ENCODE data around the gene LHFPL2.

DNA sequence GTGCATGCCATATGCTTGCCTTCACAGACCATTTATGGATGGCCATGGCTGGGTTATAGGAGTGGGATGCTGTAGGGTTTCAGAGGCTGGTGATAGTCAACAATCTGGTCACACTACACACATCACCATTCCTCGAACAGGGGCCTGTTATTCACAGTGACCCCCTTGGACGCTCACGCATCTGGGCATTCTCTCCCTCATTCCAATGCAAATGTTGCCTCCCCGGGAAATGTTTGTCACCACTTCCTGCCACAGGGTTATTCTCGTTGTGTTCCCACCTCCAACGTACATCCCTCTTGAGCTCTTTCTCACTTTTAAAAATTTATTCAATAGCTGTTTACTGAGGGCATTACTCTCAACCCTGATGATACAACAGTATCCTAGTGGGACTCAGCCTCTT lies 152.8 kb downstream of the LHFPL2 start:
- TF ChIP-seq, protein P1, sequence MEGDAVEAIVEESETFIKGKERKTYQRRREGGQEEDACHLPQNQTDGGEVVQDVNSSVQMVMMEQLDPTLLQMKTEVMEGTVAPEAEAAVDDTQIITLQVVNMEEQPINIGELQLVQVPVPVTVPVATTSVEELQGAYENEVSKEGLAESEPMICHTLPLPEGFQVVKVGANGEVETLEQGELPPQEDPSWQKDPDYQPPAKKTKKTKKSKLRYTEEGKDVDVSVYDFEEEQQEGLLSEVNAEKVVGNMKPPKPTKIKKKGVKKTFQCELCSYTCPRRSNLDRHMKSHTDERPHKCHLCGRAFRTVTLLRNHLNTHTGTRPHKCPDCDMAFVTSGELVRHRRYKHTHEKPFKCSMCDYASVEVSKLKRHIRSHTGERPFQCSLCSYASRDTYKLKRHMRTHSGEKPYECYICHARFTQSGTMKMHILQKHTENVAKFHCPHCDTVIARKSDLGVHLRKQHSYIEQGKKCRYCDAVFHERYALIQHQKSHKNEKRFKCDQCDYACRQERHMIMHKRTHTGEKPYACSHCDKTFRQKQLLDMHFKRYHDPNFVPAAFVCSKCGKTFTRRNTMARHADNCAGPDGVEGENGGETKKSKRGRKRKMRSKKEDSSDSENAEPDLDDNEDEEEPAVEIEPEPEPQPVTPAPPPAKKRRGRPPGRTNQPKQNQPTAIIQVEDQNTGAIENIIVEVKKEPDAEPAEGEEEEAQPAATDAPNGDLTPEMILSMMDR (IDR thresholded peaks at IDR 0.05) = no peak
- no peak for TF ChIP-seq POLR2A (IDR thresholded peaks at IDR 0.05)

All from esophagus squamous epithelium (tissue), 4 donors.